Amniotic epithelial cell (primary cell): ENCODE results near the gene PSMG1.
A peak's percentile ranks its signal among the peaks of the same experiment; 100 is the strongest.
"Not testable (repeated sequence)": the region's sequence is repeated elsewhere in the genome, so short reads cannot be mapped to it uniquely, and the experiment has no call there.

Source experiments
- DNase-seq: peaks from one replicate; pipeline ENCODE4 v3.0.0-alpha.2; 2010; ENCODE audit warnings: low read depth

Gene PSMG1, protein sequence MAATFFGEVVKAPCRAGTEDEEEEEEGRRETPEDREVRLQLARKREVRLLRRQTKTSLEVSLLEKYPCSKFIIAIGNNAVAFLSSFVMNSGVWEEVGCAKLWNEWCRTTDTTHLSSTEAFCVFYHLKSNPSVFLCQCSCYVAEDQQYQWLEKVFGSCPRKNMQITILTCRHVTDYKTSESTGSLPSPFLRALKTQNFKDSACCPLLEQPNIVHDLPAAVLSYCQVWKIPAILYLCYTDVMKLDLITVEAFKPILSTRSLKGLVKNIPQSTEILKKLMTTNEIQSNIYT

GRCh38 chr21:39183272-39184049 is at the start of gene PSMG1:
Gene PSMG1 (minus strand): TSS chr21:39183451. CDS start chr21:39183385, 66 bp downstream.
- peak; percentile 88 for DNase-seq

- peak; percentile 33 for DNase-seq
Observed at GRCh38 chr21:39232861-39233291, 49.6 kb upstream of the PSMG1 start.

- no peak for DNase-seq
Observed at GRCh38 chr21:39224930-39225329, 41.7 kb upstream of the PSMG1 start.

- no peak for DNase-seq
Observed at GRCh38 chr21:39221997-39222486, 38.8 kb upstream of the PSMG1 start.

GRCh38 chr21:39221282-39221996 is 38.2 kb upstream of the PSMG1 start:
- DNase-seq: no peak

DNA sequence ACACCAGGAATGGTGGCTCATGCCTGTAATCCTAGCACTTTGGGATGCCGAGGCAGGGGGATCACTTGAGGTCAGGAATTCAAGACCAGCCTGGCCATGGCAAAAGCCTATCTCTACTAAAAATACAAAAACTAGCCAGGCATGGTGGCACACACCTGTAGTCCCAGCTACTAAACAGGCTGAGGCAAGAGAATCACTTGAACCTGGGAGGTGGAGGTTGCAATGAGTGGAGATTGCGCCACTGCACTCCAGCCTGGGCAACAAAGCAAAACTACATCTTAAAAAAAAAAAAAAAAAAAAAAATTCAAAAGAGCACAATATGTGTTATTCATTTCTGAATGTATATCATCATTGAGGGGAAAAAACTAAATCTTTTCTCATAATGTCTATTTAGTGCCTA is 37.6 kb upstream of the PSMG1 start:
- DNase-seq: not testable (repeated sequence)

DNA sequence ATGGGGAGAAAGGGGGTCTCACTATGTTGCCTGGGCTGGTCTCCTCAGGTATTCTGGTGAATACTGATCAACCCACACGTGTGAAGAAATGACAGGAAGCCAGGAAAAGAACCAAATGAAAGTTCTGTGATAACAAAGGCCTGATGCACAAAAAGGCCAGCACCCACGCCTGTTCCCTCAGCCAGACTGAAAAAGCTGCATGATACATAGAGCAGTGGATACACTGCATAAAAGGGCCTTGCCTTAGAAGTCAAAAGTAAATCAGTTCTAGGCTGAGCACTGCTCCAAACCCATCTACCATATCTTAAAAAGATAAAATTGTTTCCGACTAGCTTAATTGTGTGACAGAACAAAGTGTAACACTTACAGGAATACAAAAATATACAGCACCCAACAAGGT is 36.9 kb upstream of the PSMG1 start:
- no peak for DNase-seq

DNA sequence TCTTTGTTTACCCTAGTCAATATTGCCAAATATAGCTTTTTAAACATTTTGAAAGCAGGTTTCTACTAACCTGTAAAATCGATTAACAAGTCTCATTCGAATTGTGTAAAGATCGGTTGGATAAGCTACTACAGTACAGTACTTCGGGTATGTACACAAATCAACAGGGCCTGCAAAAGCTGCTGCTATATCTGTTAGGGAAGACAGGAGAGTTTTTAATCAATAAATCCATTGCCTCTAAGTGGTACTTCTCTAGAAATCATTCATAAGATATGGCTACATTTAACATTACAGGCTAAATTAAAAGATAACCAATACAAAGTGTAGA is 34.8 kb upstream of the PSMG1 start:
- no peak for DNase-seq

DNA sequence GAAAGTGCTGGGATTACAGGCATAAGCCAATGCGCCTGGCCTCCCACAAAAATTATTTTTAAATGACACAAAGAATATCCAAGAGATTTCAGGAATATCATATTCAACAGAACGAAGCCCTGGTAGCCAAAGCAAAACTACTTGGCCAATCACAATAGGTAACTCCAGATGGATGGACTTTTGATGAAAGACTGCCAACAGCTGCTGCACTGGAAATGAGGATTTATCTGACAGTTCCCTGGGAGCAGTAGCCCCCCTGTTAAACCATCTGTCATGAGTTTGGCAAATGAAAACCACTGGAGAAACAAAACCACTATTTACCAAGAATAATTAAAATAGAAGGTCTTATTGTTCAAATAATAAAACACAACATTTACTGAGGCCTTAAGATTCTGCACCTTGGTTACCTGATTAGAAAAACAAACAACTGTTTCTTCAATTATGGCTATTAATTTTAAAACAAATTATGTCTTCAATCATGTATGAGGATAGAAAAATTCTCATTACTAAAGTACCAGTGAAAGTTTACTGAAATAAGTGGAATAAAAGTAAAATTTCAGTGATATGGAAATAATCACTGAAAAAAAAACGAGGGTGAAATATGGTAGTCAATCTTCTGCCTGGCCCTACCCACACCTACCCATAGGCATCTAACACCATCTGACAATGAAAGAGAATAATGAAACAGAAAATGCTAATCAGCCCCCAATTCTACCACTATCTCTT is 34.3 kb upstream of the PSMG1 start:
- no peak for DNase-seq

DNA sequence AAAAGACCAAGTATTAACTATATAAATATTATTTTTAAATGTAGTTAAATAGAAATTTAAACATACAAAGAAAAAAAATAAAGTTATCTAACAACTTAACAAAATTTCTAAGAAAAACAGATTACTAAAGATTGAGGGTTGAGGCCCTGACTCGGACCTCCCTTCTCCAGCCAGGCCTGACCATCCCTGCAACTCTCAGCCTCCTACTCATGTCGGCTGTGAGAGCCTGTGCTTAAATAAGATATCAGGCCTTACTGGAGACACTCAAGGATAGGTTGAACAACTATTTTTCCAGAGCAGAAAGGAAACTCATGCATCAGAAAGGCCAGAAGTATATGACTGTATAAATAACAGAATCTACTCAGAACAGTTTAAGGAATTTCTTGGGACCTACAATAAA is 33.0 kb upstream of the PSMG1 start:
- DNase-seq: peak; percentile 7

DNA sequence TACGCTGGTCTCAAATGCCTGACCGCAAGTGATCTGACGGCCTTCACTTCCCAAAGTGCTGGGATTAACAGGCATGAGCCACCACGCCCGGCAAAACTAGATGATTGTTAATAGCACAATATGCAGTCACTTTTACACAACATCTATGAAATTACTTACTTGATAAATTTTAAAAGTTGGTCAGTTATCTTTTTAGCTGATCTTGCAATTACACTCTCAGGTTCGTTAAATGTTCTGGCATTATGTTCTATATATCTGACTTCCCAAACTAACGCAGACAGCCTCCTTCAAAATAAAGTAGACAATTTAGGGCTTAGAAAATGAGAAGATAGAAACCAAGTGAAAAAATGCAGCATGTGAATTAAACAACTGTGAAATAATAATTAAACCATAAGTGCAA is 31.8 kb upstream of the PSMG1 start:
- no peak for DNase-seq

DNA sequence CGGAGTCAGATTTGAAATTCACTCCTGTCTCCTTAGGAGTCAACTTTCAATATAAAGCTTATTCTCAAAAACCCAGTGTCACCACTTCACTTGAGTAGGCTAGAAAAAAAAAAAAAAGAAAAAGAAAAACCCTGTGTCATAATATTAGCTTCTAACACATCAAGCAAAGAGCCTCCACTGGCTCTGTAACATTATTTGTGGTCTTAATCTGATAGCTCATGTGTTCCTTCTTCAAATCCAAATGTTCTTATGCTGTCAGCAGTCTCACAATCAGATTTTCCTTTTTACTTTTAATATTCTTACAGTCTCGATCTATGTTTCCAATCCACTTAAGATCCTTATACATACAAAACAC is 26.1 kb upstream of the PSMG1 start:
- DNase-seq: no peak

- DNase-seq: peak; percentile 62
Observed at GRCh38 chr21:39208624-39209333, 25.5 kb upstream of the PSMG1 start.

GRCh38 chr21:39204134-39204533 is 20.9 kb upstream of the PSMG1 start:
- DNase-seq: no peak

- no peak for DNase-seq
Observed at GRCh38 chr21:39198800-39199199, 15.5 kb upstream of the PSMG1 start.

- no peak for DNase-seq
Observed at GRCh38 chr21:39197448-39198233, 14.4 kb upstream of the PSMG1 start.

GRCh38 chr21:39196838-39197237 is 13.6 kb upstream of the PSMG1 start:
- no peak for DNase-seq

GRCh38 chr21:39196310-39196709 is 13.1 kb upstream of the PSMG1 start:
- no peak for DNase-seq

DNA sequence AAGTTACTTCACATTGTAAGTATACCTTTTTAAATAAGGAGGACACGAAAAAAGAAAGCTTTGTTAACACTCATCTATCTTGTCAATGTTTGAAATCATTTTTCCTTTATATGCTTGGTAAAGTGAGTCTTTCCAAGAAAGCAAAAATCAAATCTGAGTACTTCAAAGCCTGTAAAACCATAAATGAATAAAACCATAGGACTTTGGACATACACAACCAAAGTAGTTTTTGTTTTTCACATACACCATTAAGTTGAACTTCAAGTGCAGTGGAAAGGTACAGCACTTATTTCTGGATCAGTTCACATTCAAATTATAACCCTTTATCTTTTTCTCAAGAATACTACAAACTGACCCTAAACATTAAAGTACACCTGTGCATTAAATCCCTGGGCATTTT is 10.1 kb upstream of the PSMG1 start:
- no peak for DNase-seq

DNA sequence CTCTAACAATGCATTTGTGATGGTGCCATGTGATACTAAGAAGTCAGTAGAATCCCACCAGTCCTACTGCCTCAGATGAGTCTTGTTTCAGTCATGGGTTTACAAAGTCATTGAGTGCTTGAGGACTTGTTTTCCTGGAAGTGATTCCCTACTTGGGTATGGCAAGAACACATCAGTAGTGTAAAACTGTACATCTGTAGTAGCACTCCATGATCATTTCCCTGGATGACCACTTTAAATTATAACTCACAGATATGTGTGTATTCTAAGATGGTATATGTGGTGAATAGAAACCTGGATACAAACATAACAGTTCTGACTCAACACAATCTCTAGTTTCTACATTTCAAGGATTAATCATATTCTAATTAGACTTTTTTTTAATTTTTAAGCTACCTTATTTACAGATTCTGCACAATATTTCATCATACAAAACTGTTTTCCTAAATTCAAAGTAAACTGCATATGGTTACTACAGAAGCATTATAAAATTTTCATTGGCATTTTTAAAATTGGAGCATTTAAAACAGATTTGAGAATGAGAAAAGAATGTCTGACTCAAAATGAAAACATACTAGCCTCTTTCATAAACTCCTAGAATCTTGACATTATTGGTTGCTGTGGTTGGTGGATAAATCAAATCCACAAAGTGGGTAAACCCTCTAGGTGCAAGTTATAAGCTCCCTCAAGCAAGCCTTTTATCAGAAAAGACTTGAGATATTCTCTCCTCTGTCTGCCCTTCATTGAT is 6.8 kb upstream of the PSMG1 start:
- no peak for DNase-seq
